Measurements from ENCODE around the gene ZNF71. TPM values are rescaled to one million over a fixed set of nuclear protein-coding genes. Genes with fewer than 3 reads are reported as not detected.

ZNF71 gene
- 10.4 and 15.8 TPM in 2 replicates for total RNA-seq (ENCODE audit: low replicate concordance)
- long read RNA-seq, full-length matches to known transcripts, result 1 of 4 reads
- long read RNA-seq, partial matches to known transcripts, result 1 of 4 reads
- long read RNA-seq, other reads (novel, unspliced or antisense), result 2 of 4 reads

DNA sequence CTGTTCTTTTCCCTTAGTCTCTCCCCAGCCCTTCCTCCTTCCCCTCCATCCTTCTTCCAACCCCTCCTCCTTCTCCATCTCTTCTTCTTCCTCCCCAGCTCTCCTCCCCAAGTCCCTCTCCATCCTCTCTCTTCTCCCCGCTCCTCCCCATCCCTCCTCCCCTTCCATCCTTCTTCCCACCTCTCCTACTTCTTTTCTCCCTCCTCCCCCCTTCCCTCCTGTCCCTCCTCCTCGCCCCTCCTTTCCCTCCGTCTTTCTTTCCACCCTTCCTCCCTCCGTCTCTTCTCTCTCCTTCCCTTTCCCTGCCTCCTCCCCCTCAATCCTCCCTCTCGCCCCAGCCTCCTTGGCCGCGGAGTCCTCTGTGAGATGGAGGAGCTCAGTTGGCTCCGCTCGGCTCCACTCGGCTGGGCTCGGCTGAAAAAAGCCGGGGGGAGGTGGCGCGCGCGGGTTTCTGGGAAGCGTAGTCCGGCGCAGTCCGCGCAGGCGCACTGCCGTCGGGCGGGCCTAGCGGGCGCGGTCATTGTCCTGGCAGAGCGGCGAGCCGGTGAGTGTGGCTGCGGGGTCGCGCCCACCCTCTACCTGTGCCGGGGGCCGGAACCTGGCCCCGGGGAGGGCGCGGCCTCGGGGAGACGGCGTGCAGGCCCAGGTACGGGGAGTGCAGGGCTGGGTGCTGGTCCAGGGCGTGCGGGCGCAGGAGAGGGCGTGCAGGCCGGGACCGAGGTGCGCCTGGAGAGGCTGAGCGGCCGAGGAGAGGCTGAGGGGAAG is at the start of gene ZNF71:
TSS of gene ZNF71 (plus strand) at position 520 of the 765 bp plus-strand sequence. CDS start 6,257 bp downstream, outside the sequence.
- peaks cover 8% of the 10 kb centered on the region for H3K4me1 Mint-ChIP-seq (ENCODE audit: unreplicated experiment)
- no peaks in the 10 kb centered on the region for H3K27me3 Mint-ChIP-seq
- peak; percentile 94 for DNase-seq (ENCODE audit: extremely low spot score, unreplicated experiment)
- TF ChIP-seq, protein P1, sequence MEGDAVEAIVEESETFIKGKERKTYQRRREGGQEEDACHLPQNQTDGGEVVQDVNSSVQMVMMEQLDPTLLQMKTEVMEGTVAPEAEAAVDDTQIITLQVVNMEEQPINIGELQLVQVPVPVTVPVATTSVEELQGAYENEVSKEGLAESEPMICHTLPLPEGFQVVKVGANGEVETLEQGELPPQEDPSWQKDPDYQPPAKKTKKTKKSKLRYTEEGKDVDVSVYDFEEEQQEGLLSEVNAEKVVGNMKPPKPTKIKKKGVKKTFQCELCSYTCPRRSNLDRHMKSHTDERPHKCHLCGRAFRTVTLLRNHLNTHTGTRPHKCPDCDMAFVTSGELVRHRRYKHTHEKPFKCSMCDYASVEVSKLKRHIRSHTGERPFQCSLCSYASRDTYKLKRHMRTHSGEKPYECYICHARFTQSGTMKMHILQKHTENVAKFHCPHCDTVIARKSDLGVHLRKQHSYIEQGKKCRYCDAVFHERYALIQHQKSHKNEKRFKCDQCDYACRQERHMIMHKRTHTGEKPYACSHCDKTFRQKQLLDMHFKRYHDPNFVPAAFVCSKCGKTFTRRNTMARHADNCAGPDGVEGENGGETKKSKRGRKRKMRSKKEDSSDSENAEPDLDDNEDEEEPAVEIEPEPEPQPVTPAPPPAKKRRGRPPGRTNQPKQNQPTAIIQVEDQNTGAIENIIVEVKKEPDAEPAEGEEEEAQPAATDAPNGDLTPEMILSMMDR (conservative IDR thresholded peaks at IDR 0.05), result no peak
- peaks cover 11% of the 10 kb centered on the region for H3K9me3 Mint-ChIP-seq
- H3K27ac Mint-ChIP-seq, result peak within 1 kb of the TSS; percentile 67
- peak within 1 kb of the TSS; percentile 94 for H3K4me3 Mint-ChIP-seq
- H3K36me3 Mint-ChIP-seq, result peaks cover 33% of the 10 kb centered on the region

GRCh38 chr19:56547535-56547934 is 47.6 kb upstream of the ZNF71 start:
- Mint-ChIP-seq H3K4me3 (no peak overlapping the region), H3K9me3 (peaks cover 12% of the 10 kb centered on the region), H3K36me3 (peaks cover 65% of the 10 kb centered on the region), H3K27me3 (no peaks in the 10 kb centered on the region), H3K4me1 (ENCODE audit: unreplicated experiment) (no peaks in the 10 kb centered on the region), H3K27ac (no peak overlapping the region)
- DNase-seq (ENCODE audit: extremely low spot score, unreplicated experiment), result no peak
- TF ChIP-seq, protein P1 (conservative IDR thresholded peaks at IDR 0.05), result no peak

DNA sequence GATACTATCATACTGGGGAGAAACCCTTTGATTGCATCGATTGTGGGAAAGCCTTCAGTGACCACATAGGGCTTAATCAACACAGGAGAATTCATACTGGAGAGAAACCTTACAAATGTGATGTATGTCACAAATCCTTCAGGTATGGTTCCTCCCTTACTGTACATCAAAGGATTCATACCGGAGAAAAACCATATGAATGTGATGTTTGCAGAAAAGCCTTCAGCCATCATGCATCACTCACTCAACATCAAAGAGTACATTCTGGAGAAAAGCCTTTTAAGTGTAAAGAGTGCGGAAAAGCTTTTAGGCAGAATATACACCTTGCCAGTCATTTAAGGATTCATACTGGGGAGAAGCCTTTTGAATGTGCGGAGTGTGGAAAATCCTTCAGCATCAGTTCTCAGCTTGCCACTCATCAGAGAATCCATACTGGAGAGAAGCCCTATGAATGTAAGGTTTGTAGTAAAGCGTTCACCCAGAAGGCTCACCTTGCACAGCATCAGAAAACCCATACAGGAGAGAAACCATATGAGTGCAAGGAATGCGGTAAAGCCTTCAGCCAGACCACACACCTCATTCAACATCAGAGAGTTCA is 40.7 kb upstream of the ZNF71 start:
- H3K4me3 Mint-ChIP-seq, result no peak overlapping the region
- H3K36me3 Mint-ChIP-seq, result peaks cover 58% of the 10 kb centered on the region
- TF ChIP-seq, protein P1 (conservative IDR thresholded peaks at IDR 0.05), result no peak
- H3K27ac Mint-ChIP-seq, result no peak overlapping the region
- no peaks in the 10 kb centered on the region for H3K4me1 Mint-ChIP-seq (ENCODE audit: unreplicated experiment)
- peaks cover 34% of the 10 kb centered on the region for H3K9me3 Mint-ChIP-seq
- H3K27me3 Mint-ChIP-seq, result no peaks in the 10 kb centered on the region
- no peak for DNase-seq (ENCODE audit: extremely low spot score, unreplicated experiment)

DNA sequence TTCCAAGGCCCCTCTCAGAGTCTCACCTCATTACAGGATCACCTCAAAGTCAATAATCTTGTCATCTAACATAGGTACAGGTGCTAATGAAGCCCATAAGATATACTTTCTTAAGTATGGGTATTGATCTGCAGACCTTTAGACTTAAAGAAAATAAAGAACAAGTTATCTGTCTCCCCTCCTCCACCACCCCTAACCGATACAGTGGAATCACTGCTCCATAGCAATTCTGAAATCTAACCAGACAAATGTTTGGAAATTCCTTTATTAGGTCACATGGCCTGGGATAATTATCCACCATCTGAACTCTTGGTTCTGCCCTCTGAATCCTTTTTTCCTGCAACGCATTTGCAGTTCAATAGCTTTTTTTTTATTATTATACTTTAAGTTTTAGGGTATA is 32.3 kb upstream of the ZNF71 start:
- no peaks in the 10 kb centered on the region for H3K4me1 Mint-ChIP-seq (ENCODE audit: unreplicated experiment)
- H3K36me3 Mint-ChIP-seq, result peaks cover 23% of the 10 kb centered on the region
- H3K27ac Mint-ChIP-seq, result no peak overlapping the region
- no peak overlapping the region for H3K4me3 Mint-ChIP-seq
- no peaks in the 10 kb centered on the region for H3K27me3 Mint-ChIP-seq
- no peaks in the 10 kb centered on the region for H3K9me3 Mint-ChIP-seq
- TF ChIP-seq, protein P1 (conservative IDR thresholded peaks at IDR 0.05), result no peak
- no peak for DNase-seq (ENCODE audit: extremely low spot score, unreplicated experiment)

GRCh38 chr19:56566904-56567273 is 28.2 kb upstream of the ZNF71 start:
- H3K27me3 Mint-ChIP-seq, result no peaks in the 10 kb centered on the region
- H3K4me1 Mint-ChIP-seq (ENCODE audit: unreplicated experiment), result no peaks in the 10 kb centered on the region
- peak overlapping the region; percentile 99 for H3K4me3 Mint-ChIP-seq
- peaks cover 4% of the 10 kb centered on the region for H3K9me3 Mint-ChIP-seq
- DNase-seq (ENCODE audit: extremely low spot score, unreplicated experiment), result no peak
- TF ChIP-seq, protein P1 (conservative IDR thresholded peaks at IDR 0.05), result no peak
- peaks cover 49% of the 10 kb centered on the region for H3K36me3 Mint-ChIP-seq
- H3K27ac Mint-ChIP-seq, result peak overlapping the region; percentile 92

Data from type B pancreatic cell (in vitro differentiated cells).